ENCODE data around the gene ATP6V1G2.

The ATP6V1G2 gene

GRCh38 chr6:31525932-31526591 is 20.3 kb downstream of the ATP6V1G2 start:
- Histone ChIP-seq H4K12ac (ENCODE audit: low read depth, low read length) (no peak overlapping the region), H2BK12ac (ENCODE audit: low read length) (no peak overlapping the region), H3K23ac (ENCODE audit: low read length) (no peak overlapping the region), H3K27me3 (ENCODE audit: insufficient read depth, low read length) (no peaks in the 10 kb centered on the region), H2AK5ac (ENCODE audit: low read length) (no peak overlapping the region), H2AFZ (ENCODE audit: insufficient read depth, low read length, poor library complexity) (no peak overlapping the region), H4K91ac (ENCODE audit: low read depth, low read length) (no peak overlapping the region), H3K79me1 (ENCODE audit: low read length) (no peaks in the 10 kb centered on the region), H3K4me3 (ENCODE audit: low read depth, low read length) (no peak overlapping the region), H3K18ac (ENCODE audit: low read length) (no peak overlapping the region), H3K36me3 (ENCODE audit: control insufficient read depth in 1 of 2, insufficient read depth in 2 of 2, low read length in 2 of 2) (peaks cover 14 to 17% of the 10 kb centered on the region in 2 experiments), H3K4me2 (ENCODE audit: low read length) (no peak overlapping the region), H3K4ac (ENCODE audit: low read depth, low read length) (no peak overlapping the region), H3K4me1 (ENCODE audit: control insufficient read depth in 1 of 2, insufficient read depth in 2 of 2, low read length in 2 of 2) (no peaks in the 10 kb centered on the region), H2BK5ac (ENCODE audit: low read depth, low read length, poor library complexity) (no peak overlapping the region), H4K8ac (ENCODE audit: low read depth, low read length) (no peak overlapping the region), H2BK120ac (ENCODE audit: insufficient read depth, low read length, poor library complexity) (no peak overlapping the region), H3K14ac (ENCODE audit: low read length) (no peak overlapping the region), H3K79me2 (ENCODE audit: control insufficient read depth, insufficient read depth, low read length, poor library complexity) (no peaks in the 10 kb centered on the region), H3K27ac (ENCODE audit: low read depth, low read length) (no peak overlapping the region), H3K9ac (ENCODE audit: low read length) (no peak overlapping the region), H3K9me3 (ENCODE audit: insufficient read depth, low read depth, low read length) (no peaks in the 10 kb centered on the region)
- DNase-seq = peak in 1 of 2 donors; percentile 69
- no CpG with 5 or more reads among the region's 4 CpGs for WGBS (ENCODE audit: extremely low coverage, insufficient coverage, insufficient read length)

- no CpG with 5 or more reads among the region's 8 CpGs for whole genome bisulfite sequencing (ENCODE audit: extremely low coverage, insufficient coverage, insufficient read length)
- Histone ChIP-seq H2AFZ (ENCODE audit: insufficient read depth, low read length, poor library complexity) (no peak overlapping the region), H4K8ac (ENCODE audit: low read depth, low read length) (no peak overlapping the region), H3K27ac (ENCODE audit: low read depth, low read length) (no peak overlapping the region), H4K91ac (ENCODE audit: low read depth, low read length) (no peak overlapping the region), H3K4me2 (ENCODE audit: low read length) (no peak overlapping the region), H3K14ac (ENCODE audit: low read length) (no peak overlapping the region), H3K4ac (ENCODE audit: low read depth, low read length) (no peak overlapping the region), H3K79me1 (ENCODE audit: low read length) (no peaks in the 10 kb centered on the region), H2AK5ac (ENCODE audit: low read length) (no peak overlapping the region), H3K9me3 (ENCODE audit: insufficient read depth, low read depth, low read length) (no peaks in the 10 kb centered on the region), H3K9ac (ENCODE audit: low read length) (no peak overlapping the region), H4K12ac (ENCODE audit: low read depth, low read length) (no peak overlapping the region), H3K4me3 (ENCODE audit: low read depth, low read length) (no peak overlapping the region), H2BK12ac (ENCODE audit: low read length) (no peak overlapping the region), H3K79me2 (ENCODE audit: control insufficient read depth, insufficient read depth, low read length, poor library complexity) (no peaks in the 10 kb centered on the region), H3K23ac (ENCODE audit: low read length) (no peak overlapping the region), H2BK120ac (ENCODE audit: insufficient read depth, low read length, poor library complexity) (no peak overlapping the region), H3K18ac (ENCODE audit: low read length) (no peak overlapping the region), H3K27me3 (ENCODE audit: insufficient read depth, low read length) (no peaks in the 10 kb centered on the region), H2BK5ac (ENCODE audit: low read depth, low read length, poor library complexity) (no peak overlapping the region), H3K36me3 (ENCODE audit: control insufficient read depth in 1 of 2, insufficient read depth in 2 of 2, low read length in 2 of 2) (peaks cover 10 to 12% of the 10 kb centered on the region in 2 experiments), H3K4me1 (ENCODE audit: control insufficient read depth in 1 of 2, insufficient read depth in 2 of 2, low read length in 2 of 2) (no peaks in the 10 kb centered on the region)
- DNase-seq = no peak
These were observed 20.9 kb downstream of the ATP6V1G2 start for GRCh38 chr6:31525553-31525931.

DNA sequence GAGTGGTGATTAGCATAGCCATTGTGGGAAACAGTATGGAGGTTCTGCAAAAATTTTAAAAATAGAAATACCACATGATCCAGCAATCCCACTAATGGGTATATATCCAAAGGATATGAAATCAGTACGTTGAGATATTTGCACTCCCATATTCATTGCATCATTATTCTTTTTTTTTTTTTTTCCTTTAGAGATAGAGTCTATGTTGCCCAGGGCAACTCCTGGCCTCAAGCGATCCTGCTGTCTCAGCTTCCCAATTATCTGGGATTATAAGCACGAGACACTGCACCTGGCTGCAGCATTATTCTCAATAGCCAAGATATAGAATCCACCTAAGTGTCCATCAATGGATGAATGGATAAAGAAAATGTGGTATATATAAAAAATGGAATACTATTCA is 24.6 kb downstream of the ATP6V1G2 start:
- Histone ChIP-seq H3K14ac (ENCODE audit: low read length) (no peak overlapping the region), H3K9ac (ENCODE audit: low read length) (no peak overlapping the region), H2AK5ac (ENCODE audit: low read length) (no peak overlapping the region), H3K4me2 (ENCODE audit: low read length) (no peak overlapping the region), H2BK5ac (ENCODE audit: low read depth, low read length, poor library complexity) (no peak overlapping the region), H3K27ac (ENCODE audit: low read depth, low read length) (no peak overlapping the region), H3K9me3 (ENCODE audit: insufficient read depth, low read depth, low read length) (no peaks in the 10 kb centered on the region), H3K79me1 (ENCODE audit: low read length) (no peaks in the 10 kb centered on the region), H3K4me1 (ENCODE audit: control insufficient read depth in 1 of 2, insufficient read depth in 2 of 2, low read length in 2 of 2) (no peaks in the 10 kb centered on the region), H4K12ac (ENCODE audit: low read depth, low read length) (no peak overlapping the region), H3K27me3 (ENCODE audit: insufficient read depth, low read length) (no peaks in the 10 kb centered on the region), H2BK120ac (ENCODE audit: insufficient read depth, low read length, poor library complexity) (no peak overlapping the region), H3K36me3 (ENCODE audit: control insufficient read depth in 1 of 2, insufficient read depth in 2 of 2, low read length in 2 of 2) (no peaks in the 10 kb centered on the region), H3K23ac (ENCODE audit: low read length) (no peak overlapping the region), H2BK12ac (ENCODE audit: low read length) (no peak overlapping the region), H3K18ac (ENCODE audit: low read length) (no peak overlapping the region), H3K4ac (ENCODE audit: low read depth, low read length) (no peak overlapping the region), H3K79me2 (ENCODE audit: control insufficient read depth, insufficient read depth, low read length, poor library complexity) (no peaks in the 10 kb centered on the region), H4K91ac (ENCODE audit: low read depth, low read length) (no peak overlapping the region), H4K8ac (ENCODE audit: low read depth, low read length) (no peak overlapping the region), H2AFZ (ENCODE audit: insufficient read depth, low read length, poor library complexity) (no peak overlapping the region), H3K4me3 (ENCODE audit: low read depth, low read length) (no peak overlapping the region)
- WGBS (ENCODE audit: extremely low coverage, insufficient coverage, insufficient read length) = no CpG with 5 or more reads among the region's 3 CpGs
- DNase-seq = peak; percentile 54 to 76

DNA sequence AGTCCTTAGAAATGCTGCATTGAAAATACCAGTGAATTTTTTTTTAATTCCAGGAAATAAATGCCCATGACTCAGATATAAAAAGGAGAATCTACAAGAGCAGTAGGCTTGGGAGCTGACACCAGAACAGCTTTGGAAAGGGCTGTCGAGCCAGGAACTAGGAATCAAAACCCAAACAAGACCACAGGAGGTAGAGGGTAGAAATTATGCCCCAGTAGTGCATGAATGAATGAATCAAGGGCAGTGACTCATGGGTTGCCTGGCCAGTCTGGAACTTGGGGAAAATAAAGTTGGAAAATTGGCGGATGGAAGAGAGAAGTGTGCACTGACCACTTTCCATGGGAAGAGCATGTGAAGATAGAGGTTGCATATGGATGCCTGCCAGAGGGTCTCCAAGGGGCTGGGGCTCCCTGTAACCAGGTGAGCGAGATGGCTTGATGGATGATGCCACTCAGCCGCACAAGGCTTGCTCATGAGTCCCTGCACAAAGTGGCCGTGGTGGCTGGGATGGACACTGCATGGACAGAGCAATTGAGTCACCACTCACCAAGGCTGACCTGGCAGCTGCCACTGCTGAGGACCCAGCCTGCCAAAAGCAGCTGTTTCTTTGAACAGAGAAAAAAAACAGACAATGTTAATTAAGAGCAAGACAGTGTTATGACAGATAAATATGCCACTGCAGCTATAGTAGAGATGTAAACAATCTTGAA is 32.8 kb downstream of the ATP6V1G2 start:
- Histone ChIP-seq H4K8ac (ENCODE audit: low read depth, low read length) (no peak overlapping the region), H2AK5ac (ENCODE audit: low read length) (no peak overlapping the region), H3K4me1 (ENCODE audit: control insufficient read depth in 1 of 2, insufficient read depth in 2 of 2, low read length in 2 of 2) (no peaks in the 10 kb centered on the region), H3K14ac (ENCODE audit: low read length) (no peak overlapping the region), H3K9ac (ENCODE audit: low read length) (no peak overlapping the region), H3K36me3 (ENCODE audit: control insufficient read depth in 1 of 2, insufficient read depth in 2 of 2, low read length in 2 of 2) (peaks cover 0 to 2% of the 10 kb centered on the region in 2 experiments), H3K4me2 (ENCODE audit: low read length) (no peak overlapping the region), H3K4me3 (ENCODE audit: low read depth, low read length) (no peak overlapping the region), H3K18ac (ENCODE audit: low read length) (no peak overlapping the region), H3K79me2 (ENCODE audit: control insufficient read depth, insufficient read depth, low read length, poor library complexity) (no peaks in the 10 kb centered on the region), H3K9me3 (ENCODE audit: insufficient read depth, low read depth, low read length) (peaks cover 2% of the 10 kb centered on the region), H2BK5ac (ENCODE audit: low read depth, low read length, poor library complexity) (no peak overlapping the region), H4K12ac (ENCODE audit: low read depth, low read length) (no peak overlapping the region), H2BK120ac (ENCODE audit: insufficient read depth, low read length, poor library complexity) (no peak overlapping the region), H3K4ac (ENCODE audit: low read depth, low read length) (no peak overlapping the region), H2BK12ac (ENCODE audit: low read length) (no peak overlapping the region), H3K79me1 (ENCODE audit: low read length) (no peaks in the 10 kb centered on the region), H3K27ac (ENCODE audit: low read depth, low read length) (no peak overlapping the region), H3K23ac (ENCODE audit: low read length) (no peak overlapping the region), H4K91ac (ENCODE audit: low read depth, low read length) (no peak overlapping the region), H3K27me3 (ENCODE audit: insufficient read depth, low read length) (no peaks in the 10 kb centered on the region), H2AFZ (ENCODE audit: insufficient read depth, low read length, poor library complexity) (no peak overlapping the region)
- no peak for DNase-seq
- no CpG with 5 or more reads among the region's 5 CpGs for WGBS (ENCODE audit: extremely low coverage, insufficient coverage, insufficient read length)

Measured in trophoblast cell (in vitro differentiated cells and primary cell).